AG09319 (cell line): ENCODE measurements around the gene TOP2A.
"Not testable (repeated sequence)": the region's sequence is repeated elsewhere in the genome, so short reads cannot be mapped to it uniquely, and the experiment has no call there.

Experiments used
- DNase-seq: peaks from one replicate; pipeline ENCODE4 v3.0.0-alpha.2; 2010; ENCODE audit warnings: low read depth; ENCODE audit errors: extremely low read depth
- CTCF ChIP-seq: IDR thresholded peaks from 2 replicates; pipeline ENCODE4 v1.5.1; 2011; ENCODE audit warnings: low read depth, mild to moderate bottlenecking, inconsistent platforms, low read length, moderate library complexity

Gene TOP2A

GRCh38 chr17:40382251-40382650, 35.4 kb downstream of the TOP2A start:
- DNase-seq, result no peak
- TF ChIP-seq CTCF, result no peak

- DNase-seq, result no peak
- no peak for TF ChIP-seq CTCF
Observed at GRCh38 chr17:40378966-40379365, 38.7 kb downstream of the TOP2A start.

- TF ChIP-seq CTCF, result no peak
Observed at GRCh38 chr17:40377832-40378231, 39.9 kb downstream of the TOP2A start.

GRCh38 chr17:40376541-40376940, 41.2 kb downstream of the TOP2A start:
- DNase-seq, result not testable (repeated sequence)

More at GRCh38 chr17:40377832-40378231, 39.9 kb downstream of the TOP2A start:
- DNase-seq, result no peak

GRCh38 chr17:40375786-40376185, 41.9 kb downstream of the TOP2A start:
- DNase-seq, result not testable (repeated sequence)

- TF ChIP-seq CTCF, result no peak
- DNase-seq, result no peak
Observed at GRCh38 chr17:40374821-40375498, 42.7 kb downstream of the TOP2A start.

- no peak for TF ChIP-seq CTCF
- no peak for DNase-seq
Observed at GRCh38 chr17:40373999-40374398, 43.7 kb downstream of the TOP2A start.

- DNase-seq, result no peak
- TF ChIP-seq CTCF, result no peak
Observed at GRCh38 chr17:40373324-40373723, 44.4 kb downstream of the TOP2A start.

- DNase-seq, result not testable (repeated sequence)
Observed at GRCh38 chr17:40372644-40373043, 45.1 kb downstream of the TOP2A start.
